DOHH2 (cell line): ENCODE measurements around the gene MYADML2.

ENCODE experiments used
- CTCF ChIP-seq: fragments of 200-600 bp; sonication (generic); IDR thresholded peaks from one replicate; pipeline ENCODE4 v1.5.1; 2014; ENCODE audit warnings: antibody characterized with exemption, mild to moderate bottlenecking, low read depth, low read length; ENCODE audit not compliant: poor library complexity, severe bottlenecking
- EZH2phosphoT487 ChIP-seq: fragments of 200-600 bp; sonication (generic); IDR thresholded peaks from 2 replicates; pipeline ENCODE4 v1.6.1; 2017; ENCODE audit warnings: borderline replicate concordance, mild to moderate bottlenecking, antibody characterized with exemption, low read length, moderate library complexity, mixed read lengths

DNA sequence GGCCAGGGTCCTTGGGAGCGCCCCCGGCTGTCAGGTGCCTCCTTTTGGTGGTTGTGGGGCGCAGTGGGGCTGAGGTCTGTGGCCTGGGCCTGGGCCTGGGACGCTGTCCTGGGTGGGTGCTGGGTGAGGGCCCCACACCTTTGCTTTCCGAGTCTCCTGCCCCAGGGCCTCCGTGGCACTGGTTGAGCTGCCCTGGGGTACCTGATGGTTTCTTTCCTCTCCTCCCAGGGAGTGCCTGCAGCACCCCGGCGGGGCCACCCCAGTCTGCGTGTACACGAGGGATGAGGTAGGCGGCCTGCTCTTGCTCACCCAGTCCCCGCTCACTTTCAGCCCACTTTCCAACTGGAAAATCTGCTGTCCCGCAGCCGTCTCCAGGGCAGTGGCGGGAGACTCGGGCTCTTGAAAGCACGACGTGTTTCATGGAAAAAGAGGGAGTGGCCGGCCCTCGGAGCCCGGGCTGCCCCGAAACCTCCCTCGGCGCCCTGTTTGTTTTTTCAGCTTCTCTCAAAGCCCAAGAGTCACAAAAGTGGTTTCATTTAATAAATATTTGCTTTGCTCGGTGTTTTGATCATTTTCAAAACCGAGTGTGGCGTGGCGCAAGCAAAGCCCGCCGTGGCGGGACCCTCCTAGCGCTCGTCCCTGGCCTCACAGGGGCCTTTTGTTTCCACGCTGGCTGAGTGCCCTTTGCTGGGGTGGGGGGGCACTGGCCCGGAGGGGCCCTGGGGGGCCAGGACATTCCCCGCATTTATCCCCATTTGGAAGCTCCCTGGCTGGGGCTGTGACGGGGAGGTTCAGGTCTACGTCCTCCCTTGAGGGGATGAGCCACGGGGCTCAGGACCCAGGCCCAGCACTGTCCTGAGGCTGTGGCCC is 47.8 kb upstream of the MYADML2 start:
- TF ChIP-seq CTCF (no peak), EZH2phosphoT487 (no peak)
